Effector memory CD8-positive, alpha-beta T cell (primary cell): ENCODE data around the gene GCNT2.
"Not testable (repeated sequence)": the region's sequence is repeated elsewhere in the genome, so short reads cannot be mapped to it uniquely, and the experiment has no call there.

Experiments
- ATAC-seq: fragments of 150-1000 bp; cut with Tn5 transposase; replicated peaks from 2 replicates; pipeline ENCODE4 v1.10.0; 2021; ENCODE audit warnings: mild to moderate bottlenecking, moderate library complexity
- DNase-seq, 3 experiments: peaks; one replicate each; pipeline ENCODE4 v3.0.0; 2021
- H3K27ac Mint-ChIP-seq, 2 donors: one replicate each; pipeline ENCODE4 v1.8.0; 2022; ENCODE audit warnings: mild to moderate bottlenecking in 2 of 2, mixed read lengths in 2 of 2, moderate library complexity in 2 of 2
- H3K27me3 Mint-ChIP-seq, 2 donors: one replicate each; pipeline ENCODE4 v1.8.0; 2022; ENCODE audit warnings: mixed read lengths in 2 of 2
- H3K36me3 Mint-ChIP-seq: one replicate; pipeline ENCODE4 v1.8.0; 2022; ENCODE audit warnings: mild to moderate bottlenecking, moderate library complexity, mixed read lengths; ENCODE audit not compliant: insufficient read depth
- H3K4me1 Mint-ChIP-seq, 2 donors: one replicate each; pipeline ENCODE4 v1.8.0; 2022; ENCODE audit warnings: low read depth in 2 of 2, mixed read lengths in 2 of 2
- H3K4me3 Mint-ChIP-seq, 2 donors: one replicate each; pipeline ENCODE4 v1.8.0; 2022; ENCODE audit warnings: mild to moderate bottlenecking in 2 of 2, mixed read lengths in 2 of 2, moderate library complexity in 2 of 2
- H3K9me3 Mint-ChIP-seq, 2 donors: one replicate each; pipeline ENCODE4 v1.8.0; 2022; ENCODE audit warnings: mixed read lengths in 2 of 2

The GCNT2 gene

GRCh38 chr6:10561611-10562199, 40.6 kb downstream of the GCNT2 start:
- H3K27me3 Mint-ChIP-seq: no peaks in the 10 kb centered on the region
- H3K9me3 Mint-ChIP-seq: no peaks in the 10 kb centered on the region
- H3K27ac Mint-ChIP-seq: no peak overlapping the region
- peaks cover 4% of the 10 kb centered on the region for H3K36me3 Mint-ChIP-seq
- ATAC-seq (no peak), DNase-seq (no peak)
- H3K4me3 Mint-ChIP-seq: no peak overlapping the region
- peaks cover 0 to 5% of the 10 kb centered on the region in 2 donors for H3K4me1 Mint-ChIP-seq

- no peak for DNase-seq
- Mint-ChIP-seq H3K4me3 (no peak overlapping the region), H3K27me3 (no peaks in the 10 kb centered on the region), H3K27ac (no peak overlapping the region), H3K4me1 (peaks cover 0 to 5% of the 10 kb centered on the region in 2 donors), H3K9me3 (peaks cover 0 to 1% of the 10 kb centered on the region in 2 donors), H3K36me3 (peaks cover 4% of the 10 kb centered on the region)
- ATAC-seq: no peak
These were observed 44.0 kb downstream of the GCNT2 start for GRCh38 chr6:10564975-10565673.

- Mint-ChIP-seq H3K36me3 (peaks cover 4% of the 10 kb centered on the region), H3K27me3 (no peaks in the 10 kb centered on the region), H3K4me1 (peaks cover 0 to 5% of the 10 kb centered on the region in 2 donors), H3K9me3 (peaks cover 0 to 1% of the 10 kb centered on the region in 2 donors), H3K27ac (peak overlapping the region in 1 of 2 donors; percentile 71), H3K4me3 (no peak overlapping the region)
- DNase-seq (no peak), ATAC-seq (no peak)
These were observed 44.8 kb downstream of the GCNT2 start for GRCh38 chr6:10565913-10566312.

GRCh38 chr6:10567256-10568026, 46.3 kb downstream of the GCNT2 start:
- no peak overlapping the region for H3K27ac Mint-ChIP-seq
- H3K27me3 Mint-ChIP-seq: no peaks in the 10 kb centered on the region
- ATAC-seq (no peak), DNase-seq (no peak)
- H3K9me3 Mint-ChIP-seq: peaks cover 0 to 1% of the 10 kb centered on the region in 2 donors
- peaks cover 4% of the 10 kb centered on the region for H3K36me3 Mint-ChIP-seq
- no peaks in the 10 kb centered on the region for H3K4me1 Mint-ChIP-seq
- no peak overlapping the region for H3K4me3 Mint-ChIP-seq

GRCh38 chr6:10569392-10570127, 48.4 kb downstream of the GCNT2 start:
- H3K9me3 Mint-ChIP-seq: peaks cover 0 to 1% of the 10 kb centered on the region in 2 donors
- ATAC-seq (no peak), DNase-seq (no peak)
- peak overlapping the region in 1 of 2 donors; percentile 45 for H3K27ac Mint-ChIP-seq
- no peaks in the 10 kb centered on the region for H3K27me3 Mint-ChIP-seq
- peaks cover 4% of the 10 kb centered on the region for H3K36me3 Mint-ChIP-seq
- H3K4me3 Mint-ChIP-seq: no peak overlapping the region
- no peaks in the 10 kb centered on the region for H3K4me1 Mint-ChIP-seq

- not testable (repeated sequence) for H3K4me1 Mint-ChIP-seq, H3K9me3 Mint-ChIP-seq, H3K36me3 Mint-ChIP-seq, H3K27me3 Mint-ChIP-seq, ATAC-seq, H3K27ac Mint-ChIP-seq, H3K4me3 Mint-ChIP-seq, DNase-seq
These were observed 54.4 kb downstream of the GCNT2 start for GRCh38 chr6:10575519-10575918.

GRCh38 chr6:10576226-10576625, 55.1 kb downstream of the GCNT2 start:
- ATAC-seq: no peak
- no peak overlapping the region for H3K4me3 Mint-ChIP-seq

GRCh38 chr6:10577112-10577511, 56.0 kb downstream of the GCNT2 start:
- no peak for ATAC-seq
- Mint-ChIP-seq H3K27me3 (no peaks in the 10 kb centered on the region), H3K4me1 (no peaks in the 10 kb centered on the region), H3K4me3 (no peak overlapping the region), H3K9me3 (no peaks in the 10 kb centered on the region), H3K36me3 (no peaks in the 10 kb centered on the region), H3K27ac (no peak overlapping the region)
- no peak for DNase-seq

More at GRCh38 chr6:10576226-10576625, 55.1 kb downstream of the GCNT2 start:
- Mint-ChIP-seq H3K9me3 (no peaks in the 10 kb centered on the region), H3K36me3 (no peaks in the 10 kb centered on the region), H3K27me3 (no peaks in the 10 kb centered on the region), H3K4me1 (no peaks in the 10 kb centered on the region), H3K27ac (no peak overlapping the region)
- no peak for DNase-seq

- Mint-ChIP-seq H3K4me1 (peaks cover 0 to 2% of the 10 kb centered on the region in 2 donors), H3K9me3 (no peaks in the 10 kb centered on the region), H3K27me3 (no peaks in the 10 kb centered on the region), H3K4me3 (no peak overlapping the region), H3K36me3 (no peaks in the 10 kb centered on the region), H3K27ac (no peak overlapping the region)
- no peak for ATAC-seq
- DNase-seq: no peak
These were observed 57.6 kb downstream of the GCNT2 start for GRCh38 chr6:10578723-10579122.

GRCh38 chr6:10579803-10580202, 58.7 kb downstream of the GCNT2 start:
- ATAC-seq (no peak), DNase-seq (no peak)
- peaks cover 0 to 2% of the 10 kb centered on the region in 2 donors for H3K4me1 Mint-ChIP-seq
- no peaks in the 10 kb centered on the region for H3K9me3 Mint-ChIP-seq
- H3K27ac Mint-ChIP-seq: no peak overlapping the region
- no peaks in the 10 kb centered on the region for H3K36me3 Mint-ChIP-seq
- H3K4me3 Mint-ChIP-seq: no peak overlapping the region
- H3K27me3 Mint-ChIP-seq: no peaks in the 10 kb centered on the region

- Mint-ChIP-seq H3K27ac (no peak overlapping the region), H3K36me3 (no peaks in the 10 kb centered on the region), H3K4me3 (no peak overlapping the region), H3K9me3 (no peaks in the 10 kb centered on the region), H3K4me1 (peaks cover 0 to 2% of the 10 kb centered on the region in 2 donors), H3K27me3 (no peaks in the 10 kb centered on the region)
- DNase-seq (no peak), ATAC-seq (no peak)
These were observed 59.4 kb downstream of the GCNT2 start for GRCh38 chr6:10580570-10580969.

GRCh38 chr6:10581402-10581801, 60.3 kb downstream of the GCNT2 start:
- H3K27me3 Mint-ChIP-seq, H3K9me3 Mint-ChIP-seq: not testable (repeated sequence)

GRCh38 chr6:10582774-10583508, 61.8 kb downstream of the GCNT2 start:
- no peaks in the 10 kb centered on the region for H3K36me3 Mint-ChIP-seq
- no peak overlapping the region for H3K4me3 Mint-ChIP-seq
- H3K27ac Mint-ChIP-seq: no peak overlapping the region
- no peaks in the 10 kb centered on the region for H3K9me3 Mint-ChIP-seq
- DNase-seq (no peak), ATAC-seq (no peak)
- no peaks in the 10 kb centered on the region for H3K27me3 Mint-ChIP-seq
- H3K4me1 Mint-ChIP-seq: peaks cover 0 to 2% of the 10 kb centered on the region in 2 donors

More at GRCh38 chr6:10581402-10581801, 60.3 kb downstream of the GCNT2 start:
- not testable (repeated sequence) for H3K36me3 Mint-ChIP-seq, DNase-seq, H3K4me3 Mint-ChIP-seq, H3K4me1 Mint-ChIP-seq, H3K27ac Mint-ChIP-seq, ATAC-seq
